Natural killer cell (primary cell): ENCODE data around the gene RPS24. TPM values are rescaled to one million over a fixed set of nuclear protein-coding genes. Genes with fewer than 3 reads are reported as not detected.

Experiments used
- ATAC-seq, 3 donors: fragments of 150-1000 bp in 2 of 3; fragments of 200-7000 bp in 1 of 3; cut with Tn5 transposase; 1 replicate in 1 of 3; 2 replicates in 2 of 3; pipeline ENCODE4 v1.10.0; 2021; ENCODE audit warnings: mild to moderate bottlenecking in 2 of 3, moderate library complexity in 2 of 3
- DNase-seq, 2 donors: peaks; one replicate each; pipeline versions ENCODE4 v3.0.0 to v3.0.0-alpha.2; 2013 to 2021; ENCODE audit warnings: mixed read lengths in 1 of 2
- H3K27ac ChIP-seq: one replicate; pipeline ENCODE4 v1.5.1; 2013; ENCODE audit warnings: mild to moderate bottlenecking, low read length
- H3K27me3 ChIP-seq: one replicate; pipeline ENCODE4 v1.6.1; 2013; ENCODE audit warnings: low read length; ENCODE audit not compliant: control insufficient read depth, insufficient read depth
- H3K36me3 ChIP-seq: one replicate; pipeline ENCODE4 v1.6.1; 2013; ENCODE audit warnings: low read length; ENCODE audit not compliant: control insufficient read depth, insufficient read depth
- H3K4me1 ChIP-seq: one replicate; pipeline ENCODE4 v1.6.1; 2013; ENCODE audit warnings: low read length; ENCODE audit not compliant: control insufficient read depth, insufficient read depth
- H3K4me3 ChIP-seq: one replicate; pipeline ENCODE4 v1.5.1; 2013; ENCODE audit warnings: low read length
- H3K9me3 ChIP-seq: one replicate; pipeline ENCODE4 v1.6.1; 2013; ENCODE audit warnings: low read length; ENCODE audit not compliant: control insufficient read depth, insufficient read depth
- H3K27ac Mint-ChIP-seq, 2 donors: one replicate each; pipeline ENCODE4 v1.8.0; 2022; ENCODE audit warnings: mild to moderate bottlenecking in 2 of 2, mixed read lengths in 2 of 2, moderate library complexity in 1 of 2
- H3K27me3 Mint-ChIP-seq, 2 donors: one replicate each; pipeline ENCODE4 v1.8.0; 2022; ENCODE audit warnings: low read depth in 2 of 2, mixed read lengths in 2 of 2
- H3K36me3 Mint-ChIP-seq: one replicate; pipeline ENCODE4 v1.8.0; 2022; ENCODE audit warnings: mixed read lengths
- H3K4me1 Mint-ChIP-seq, 2 donors: one replicate each; pipeline ENCODE4 v1.8.0; 2022; ENCODE audit warnings: mixed read lengths in 2 of 2
- H3K4me3 Mint-ChIP-seq: one replicate; pipeline ENCODE4 v1.8.0; 2022; ENCODE audit warnings: mild to moderate bottlenecking, moderate library complexity, mixed read lengths
- H3K9me3 Mint-ChIP-seq, 2 donors: one replicate each; pipeline ENCODE4 v1.8.0; 2022; ENCODE audit warnings: mixed read lengths in 2 of 2
- CTCF ChIP-seq: fragments of 200-600 bp; IDR thresholded peaks from one replicate; pipeline ENCODE4 v1.8.0; 2022; ENCODE audit warnings: antibody characterized with exemption
- WGBS: methylation state at CpG from one replicate; pipeline ENCODE4 v1.1.7; 2013; ENCODE audit warnings: missing lambda C conversion rate; ENCODE audit not compliant: insufficient coverage; 5-methylcytosine and 5-hydroxymethylcytosine counted together
- intact Hi-C: fragments of 100-400 bp; cut with micrococcal nuclease; formaldehyde crosslinking; loops from one replicate; pipeline ENCODE4 v1.14.2; 2022
- total RNA-seq, 4 donors: library from RNA; stranded (reverse); fragments of 120-200 nt in 1 of 4; gene quantifications; one replicate each; pipeline versions ENCODE4 v1.2.3 to v1.2.4, GENCODE V29; 2013 to 2022

The RPS24 gene
- total RNA-seq, 3 donors from 2014 or later (not counting 1 experiment from before 2014, with no cell fraction given), result 887 to 1,039 (median 981) TPM

GRCh38 chr10:78021201-78021600 lies 12.5 kb upstream of the RPS24 start:
- H3K9me3 Mint-ChIP-seq, result no peaks in the 10 kb centered on the region
- 100% methylated on average over 1 of the region's 2 CpGs for WGBS
- H3K36me3 Mint-ChIP-seq, result peaks cover 46% of the 10 kb centered on the region
- Histone ChIP-seq H3K9me3 (no peaks in the 10 kb centered on the region), H3K4me3 (no peak overlapping the region), H3K4me1 (no peaks in the 10 kb centered on the region), H3K27ac (no peak overlapping the region), H3K36me3 (peaks cover 92% of the 10 kb centered on the region), H3K27me3 (no peaks in the 10 kb centered on the region)
- TF ChIP-seq CTCF, result no peak
- no peak for DNase-seq
- intact Hi-C loops, result no loop called here
- no peaks in the 10 kb centered on the region for H3K27me3 Mint-ChIP-seq
- no peak for ATAC-seq
- no peak overlapping the region for H3K27ac Mint-ChIP-seq
- peaks cover 0 to under 1% of the 10 kb centered on the region in 2 donors for H3K4me1 Mint-ChIP-seq
- H3K4me3 Mint-ChIP-seq, result no peak overlapping the region

- H3K27me3 Mint-ChIP-seq, result no peaks in the 10 kb centered on the region
- H3K4me1 Mint-ChIP-seq, result peaks cover 19 to 20% of the 10 kb centered on the region in 2 donors
- intact Hi-C loops, result no loop called here
- 98% methylated on average over 3 of the region's 3 CpGs for WGBS
- TF ChIP-seq CTCF, result no peak
- no peak overlapping the region for H3K27ac Mint-ChIP-seq
- H3K27ac ChIP-seq, result no peak overlapping the region
- peaks cover 36% of the 10 kb centered on the region for H3K36me3 Mint-ChIP-seq
- ATAC-seq (no peak), DNase-seq (no peak)
- H3K9me3 Mint-ChIP-seq, result no peaks in the 10 kb centered on the region
- peaks cover 10% of the 10 kb centered on the region for H3K4me1 ChIP-seq
- H3K27me3 ChIP-seq, result no peaks in the 10 kb centered on the region
- no peaks in the 10 kb centered on the region for H3K9me3 ChIP-seq
- H3K36me3 ChIP-seq, result peaks cover 68% of the 10 kb centered on the region
- H3K4me3 Mint-ChIP-seq, result no peak overlapping the region
- no peak overlapping the region for H3K4me3 ChIP-seq
Measured at GRCh38 chr10:78023741-78024140, 9.9 kb upstream of the RPS24 start.

GRCh38 chr10:78025685-78026364 lies 7.8 kb upstream of the RPS24 start:
- Histone ChIP-seq H3K27me3 (no peaks in the 10 kb centered on the region), H3K4me1 (peaks cover 15% of the 10 kb centered on the region), H3K4me3 (no peak overlapping the region), H3K27ac (no peak overlapping the region), H3K36me3 (peaks cover 51% of the 10 kb centered on the region), H3K9me3 (no peaks in the 10 kb centered on the region)
- ATAC-seq (no peak), DNase-seq (no peak)
- Mint-ChIP-seq H3K9me3 (no peaks in the 10 kb centered on the region), H3K4me1 (peaks cover 33 to 34% of the 10 kb centered on the region in 2 donors), H3K27me3 (no peaks in the 10 kb centered on the region), H3K4me3 (no peak overlapping the region), H3K36me3 (peaks cover 30% of the 10 kb centered on the region), H3K27ac (no peak overlapping the region)
- intact Hi-C loops, result loop anchor here (5.0 kb wide), 1 partner anchor 179 kb away; no protein-coding TSS in a partner anchor
- TF ChIP-seq CTCF, result no peak
- WGBS, result 98% methylated on average over 7 of the region's 8 CpGs
